H1 (cell line): ENCODE measurements around the gene CCDC154. TPM values are rescaled to one million over a fixed set of nuclear protein-coding genes. Genes with fewer than 3 reads are reported as not detected.

Experiments used
- CTCF ChIA-PET: fragments of 300-600 bp; sonication (Branson Sonifier 250); formaldehyde crosslinking; loops from one replicate; lab custom pipeline; 2021; ENCODE audit not compliant: partially characterized antibody; lab: Charles Lee
- POLR2A ChIA-PET: fragments of 300-600 bp; sonication (Branson Sonifier 250); formaldehyde crosslinking; loops from one replicate; lab custom pipeline; 2021; ENCODE audit warnings: inconsistent platforms; ENCODE audit not compliant: partially characterized antibody; lab: Charles Lee
- DNase-seq, 2 experiments: peaks; one replicate each; pipeline versions ENCODE4 v3.0.0 to v3.0.0-alpha.2; 2010 to 2022; ENCODE audit warnings: low spot score in 2 of 2, low read depth in 1 of 2, mixed read lengths in 1 of 2
- FAIRE-seq: peaks from 2 replicates; lab custom pipeline; 2011; peaks lifted over from hg19 to GRCh38; lab: Jason Lieb, UNC
- H2AFZ ChIP-seq: 2 replicates; pipeline ENCODE4 v1.8.1; 2012; ENCODE audit warnings: low read length, inconsistent platforms
- H2AK5ac ChIP-seq: 2 replicates; pipeline ENCODE4 v1.6.1; 2013; ENCODE audit warnings: low read depth, low read length
- H2BK120ac ChIP-seq: replicated peaks from 2 replicates; pipeline ENCODE3; 2013; ENCODE audit warnings: low read depth, low read length, inconsistent platforms
- H2BK12ac ChIP-seq: 2 replicates; pipeline ENCODE4 v1.6.1; 2013; ENCODE audit warnings: low read depth, low read length
- H2BK15ac ChIP-seq: 2 replicates; pipeline ENCODE4 v1.6.1; 2013; ENCODE audit warnings: low read length
- H2BK20ac ChIP-seq: 2 replicates; pipeline ENCODE4 v1.6.1; 2013; ENCODE audit warnings: low read length
- H2BK5ac ChIP-seq: 2 replicates; pipeline ENCODE4 v1.6.1; 2013; ENCODE audit warnings: low read depth, low read length
- H3K14ac ChIP-seq: 2 replicates; pipeline ENCODE4 v1.6.1; 2013; ENCODE audit warnings: inconsistent platforms; ENCODE audit not compliant: insufficient read length
- H3K18ac ChIP-seq: 2 replicates; pipeline ENCODE4 v1.6.1; 2013; ENCODE audit warnings: low read length; ENCODE audit errors: extremely low read depth
- H3K23ac ChIP-seq: 2 replicates; pipeline ENCODE4 v1.6.1; 2013; ENCODE audit warnings: inconsistent platforms; ENCODE audit not compliant: insufficient read length
- H3K23me2 ChIP-seq: 2 replicates; pipeline ENCODE4 v1.6.1; 2013; ENCODE audit warnings: low read depth, low read length
- H3K27ac ChIP-seq: 2 replicates; pipeline ENCODE4 v1.6.1; 2011; ENCODE audit warnings: low read depth, low read length, inconsistent platforms
- H3K27me3 ChIP-seq, 4 experiments: replicated peaks in 1 of 4; 1 replicate in 1 of 4; 2 replicates in 3 of 4; pipeline versions ENCODE4 v1.6.1 to v1.8.1; 2011 to 2013; ENCODE audit warnings: low read length in 3 of 4, mild to moderate bottlenecking in 3 of 4, inconsistent platforms in 2 of 4, mixed read lengths in 2 of 4, moderate library complexity in 1 of 4; ENCODE audit not compliant: control insufficient read depth in 3 of 4, insufficient read depth in 3 of 4; ENCODE audit errors: extremely low read depth in 1 of 4
- H3K36me3 ChIP-seq, 4 experiments: 2 replicates each; pipeline versions ENCODE4 v1.6.1 to v1.8.1; 2011 to 2013; ENCODE audit warnings: mild to moderate bottlenecking in 4 of 4, low read length in 3 of 4, moderate library complexity in 2 of 4, control low read depth in 1 of 4, inconsistent platforms in 1 of 4; ENCODE audit not compliant: insufficient read depth in 4 of 4, control insufficient read depth in 2 of 4
- H3K4ac ChIP-seq: replicated peaks from 2 replicates; pipeline ENCODE3; 2013; ENCODE audit warnings: low read length, low read depth, mixed read lengths, inconsistent platforms; ENCODE audit not compliant: insufficient read length
- H3K4me1 ChIP-seq, 4 experiments: replicated peaks in 1 of 4; 1 replicate in 1 of 4; 2 replicates in 3 of 4; pipeline versions ENCODE4 v1.6.1 to v1.8.1; 2011 to 2013; ENCODE audit warnings: low read length in 3 of 4, inconsistent platforms in 2 of 4, mixed read lengths in 1 of 4; ENCODE audit not compliant: insufficient read depth in 4 of 4, control insufficient read depth in 3 of 4
- H3K4me2 ChIP-seq, 2 experiments: 2 replicates each; pipeline versions ENCODE4 v1.6.1 to v1.8.1; 2011 to 2013; ENCODE audit warnings: low read depth in 2 of 2, low read length in 2 of 2, control low read depth in 1 of 2, inconsistent platforms in 1 of 2, mild to moderate bottlenecking in 1 of 2; ENCODE audit not compliant: insufficient read depth in 1 of 2
- H3K4me3 ChIP-seq, 4 experiments: fragments of 200-600, 300-600 bp in 1 of 4; sonication (generic), shearing (Covaris generic), sonication (Bioruptor Twin) in 1 of 4; 2 replicates each; pipeline versions ENCODE4 v1.5.1 to v1.8.1; 2011 to 2016; ENCODE audit warnings: low read length in 4 of 4, low read depth in 3 of 4, control low read depth in 2 of 4, inconsistent platforms in 2 of 4, mild to moderate bottlenecking in 2 of 4, mixed read lengths in 1 of 4, moderate library complexity in 1 of 4; ENCODE audit not compliant: insufficient read depth in 2 of 4; ENCODE audit errors: extremely low read depth in 1 of 4
- H3K56ac ChIP-seq: replicated peaks from 2 replicates; pipeline ENCODE3; 2013; ENCODE audit warnings: low read depth, mild to moderate bottlenecking, mixed read lengths, low read length, inconsistent platforms; ENCODE audit not compliant: insufficient read length
- H3K79me1 ChIP-seq: 2 replicates; pipeline ENCODE4 v1.6.1; 2013; ENCODE audit warnings: low read depth, low read length, control low read depth
- H3K79me2 ChIP-seq, 2 experiments: 2 replicates each; pipeline versions ENCODE4 v1.6.1 to v1.8.1; 2012 to 2013; ENCODE audit warnings: low read length in 2 of 2, mild to moderate bottlenecking in 2 of 2, inconsistent platforms in 1 of 2; ENCODE audit not compliant: insufficient read depth in 2 of 2, control insufficient read depth in 1 of 2
- H3K9ac ChIP-seq, 4 experiments: replicated peaks in 1 of 4; 1 replicate in 1 of 4; 2 replicates in 3 of 4; pipeline versions ENCODE4 v1.6.1 to v1.8.1; 2011 to 2013; ENCODE audit warnings: low read depth in 3 of 4, low read length in 3 of 4, control low read depth in 2 of 4, mild to moderate bottlenecking in 2 of 4, moderate library complexity in 2 of 4, inconsistent platforms in 1 of 4; ENCODE audit errors: extremely low read depth in 1 of 4
- H3K9me3 ChIP-seq, 2 experiments: 2 replicates each; pipeline versions ENCODE4 v1.6.1 to v1.8.1; 2012 to 2013; ENCODE audit warnings: mild to moderate bottlenecking in 2 of 2, moderate library complexity in 2 of 2, control low read depth in 1 of 2, inconsistent platforms in 1 of 2, low read depth in 1 of 2, low read length in 1 of 2, mixed read lengths in 1 of 2; ENCODE audit not compliant: insufficient read depth in 2 of 2
- H4K20me1 ChIP-seq, 2 experiments: replicated peaks in 1 of 2; 2 replicates each; pipeline versions ENCODE3 to v1.8.1; 2011 to 2013; ENCODE audit warnings: inconsistent platforms in 2 of 2, low read length in 2 of 2, mild to moderate bottlenecking in 1 of 2; ENCODE audit not compliant: insufficient read depth in 2 of 2, control insufficient read depth in 1 of 2
- H4K5ac ChIP-seq: 2 replicates; pipeline ENCODE4 v1.6.1; 2013; ENCODE audit warnings: low read length, low read depth, mixed read lengths, inconsistent platforms; ENCODE audit not compliant: insufficient read length
- H4K8ac ChIP-seq: 2 replicates; pipeline ENCODE4 v1.8.0; 2013; ENCODE audit warnings: mild to moderate bottlenecking, moderate library complexity, low read length, inconsistent platforms; ENCODE audit not compliant: insufficient read depth; ENCODE audit errors: extremely low read depth
- H4K91ac ChIP-seq: replicated peaks from 2 replicates; pipeline ENCODE3; 2013; ENCODE audit warnings: low read length, mixed read lengths, inconsistent platforms; ENCODE audit not compliant: insufficient read length
- CHD1 ChIP-seq: IDR thresholded peaks from 2 replicates; pipeline ENCODE4 v1.6.1; 2012; ENCODE audit warnings: low read depth, low read length, improper control_type of control experiment
- CHD2 ChIP-seq: IDR thresholded peaks from 2 replicates; pipeline ENCODE4 v1.6.1; 2012; ENCODE audit warnings: low read length, improper control_type of control experiment
- WGBS, 2 experiments: shearing (Covaris generic) in 1 of 2; methylation state at CpG; one replicate each; pipeline versions ENCODE4 v1.1.6 to v1.1.7; 2013 to 2015; ENCODE audit warnings: low lambda C conversion rate in 2 of 2, mixed read lengths in 2 of 2, inconsistent platforms in 1 of 2, low coverage in 1 of 2, missing lambda C conversion rate in 1 of 2; ENCODE audit not compliant: insufficient replicate concordance in 2 of 2, insufficient coverage in 1 of 2, insufficient read length in 1 of 2; ENCODE audit errors: extremely low coverage in 1 of 2, missing lambda C conversion rate in 1 of 2; 5-methylcytosine and 5-hydroxymethylcytosine counted together
- polyA plus RNA-seq, 7 experiments: library from polyadenylated mRNA; depleted of rRNA in 3 of 7; stranded (reverse) in 5 of 7; unstranded in 2 of 7; fragments of >200 nt in 5 of 7; fragments of 200-250 nt in 2 of 7; gene quantifications; 1 replicate in 5 of 7; 2 replicates in 1 of 7; 4 replicates in 1 of 7; pipeline versions ENCODE4 v1.2.1 to v1.2.3, GENCODE V29; 2011 to 2013; ENCODE audit warnings: missing spikeins in 2 of 7, mixed read lengths in 2 of 7
- total RNA-seq: library from RNA; stranded (reverse); fragmentation: NEBNext Ultra II Directional; extraction: Animal tissue kit (Norgen Biotek cat#: 25700); gene quantifications from 2 replicates; pipeline ENCODE4 v1.2.1, GENCODE V29; 2021

The CCDC154 gene
- total and polyA plus RNA-seq, 2 of the 8 experiments (the other 6 are each of a cell fraction or from before 2014, with no cell fraction given), result 0.15 to 0.88 TPM

GRCh38 chr16:1434644-1435592, 9.4 kb downstream of the CCDC154 start:
- no peak overlapping the region for H3K56ac ChIP-seq
- no peak overlapping the region for H2BK20ac ChIP-seq
- no peak overlapping the region for H3K14ac ChIP-seq
- FAIRE-seq (no peak), DNase-seq (no peak)
- no peaks in the 10 kb centered on the region; a peak in 1 of 7 replicates for H3K4me1 ChIP-seq
- WGBS, 2 experiments, result 94% methylated on average over 33 of the region's 40 CpGs; no CpG with 5 or more reads in 1 of the 2 experiments
- H3K27me3 ChIP-seq, result no peaks in the 10 kb centered on the region
- no peak overlapping the region for H2BK120ac ChIP-seq
- no peak overlapping the region for H3K23ac ChIP-seq
- H2BK15ac ChIP-seq, result no peak overlapping the region
- no peaks in the 10 kb centered on the region for H3K36me3 ChIP-seq
- H4K91ac ChIP-seq, result no peak overlapping the region
- H3K79me2 ChIP-seq, result no peaks in the 10 kb centered on the region
- H4K5ac ChIP-seq, result no peak overlapping the region
- no peak overlapping the region for H2BK12ac ChIP-seq
- CTCF ChIA-PET, result interaction anchor here (0.9 to 1.8 kb wide), 7 partner anchors 9 to 135 kb away, joined by 3 to 6 read pairs (median 3); no protein-coding TSS in a partner anchor
- H2AFZ ChIP-seq, result no peak overlapping the region
- H3K18ac ChIP-seq, result no peak overlapping the region
- H4K8ac ChIP-seq, result peak overlapping the region; percentile 51; the same call in 1 of the 2 replicates
- H3K79me1 ChIP-seq, result no peaks in the 10 kb centered on the region
- no peaks in the 10 kb centered on the region for H4K20me1 ChIP-seq
- no peak overlapping the region for H3K9ac ChIP-seq
- H3K23me2 ChIP-seq, result no peaks in the 10 kb centered on the region
- H3K9me3 ChIP-seq, result no peaks in the 10 kb centered on the region
- H3K4me3 ChIP-seq, result no peak overlapping the region
- H3K4ac ChIP-seq, result no peak overlapping the region
- H2BK5ac ChIP-seq, result no peak overlapping the region
- no peak overlapping the region for H3K27ac ChIP-seq
- POLR2A ChIA-PET, result interaction anchor here (0.6 to 2.4 kb wide), 9 partner anchors 9 to 103 kb away, joined by 3 to 7 read pairs (median 3); partner anchors contain the start of genes CCDC154 and UQCC4
- H3K4me2 ChIP-seq, result no peak overlapping the region
- H2AK5ac ChIP-seq, result no peak overlapping the region
- TF ChIP-seq CHD1, result no peak
- TF ChIP-seq CHD2, result no peak
